K562 (cell line): ENCODE results near the gene PCDHGB5. TPM values are rescaled to one million over a fixed set of nuclear protein-coding genes. Genes with fewer than 3 reads are reported as not detected.

Experiments
- ATAC-seq: fragments of 200-7000 bp; cut with Tn5 transposase; 3 replicates; pipeline ENCODE4 v1.9.1; 2020; ENCODE audit warnings: moderate library complexity
- BruUV-seq: library from RNA; stranded (reverse); fragments of 400-500 nt; replicated peaks from 2 replicates; lab custom pipeline; 2021; lab: Mats Ljungman, UMichigan
- CTCF ChIA-PET: fragments of 300-600 bp; formaldehyde crosslinking; extraction: SDS; loops from one replicate; lab custom pipeline; 2021; ENCODE audit warnings: low intra/inter-chr PET ratio; lab: Yijun Ruan, JAX
- POLR2A ChIA-PET: fragments of 300-600, 350-650 bp; sonication (Branson Sonifier 250); formaldehyde crosslinking; extraction: SDS; loops from one replicate; lab custom pipeline; 2021; ENCODE audit warnings: antibody characterized with exemption, inconsistent platforms; lab: Yijun Ruan, JAX
- DNase-seq, 4 experiments: peaks; one replicate each; pipeline versions ENCODE4 v3.0.0 to v3.0.0-alpha.2; 2011 to 2018; ENCODE audit warnings: low spot score in 3 of 4, mixed read lengths in 3 of 4; ENCODE audit errors: extremely low read depth in 1 of 4
- FAIRE-seq: peaks from 2 replicates; lab custom pipeline; 2011; peaks lifted over from hg19 to GRCh38; lab: Jason Lieb, UNC
- H2AFZ ChIP-seq: 2 replicates; pipeline ENCODE4 v1.6.0; 2011; ENCODE audit warnings: low read depth, low read length, control low read depth, inconsistent platforms
- H3K27ac ChIP-seq: fragments of 200-600 bp; 3 replicates; pipeline ENCODE4 v1.8.0; 2011; ENCODE audit warnings: low read depth, mild to moderate bottlenecking, control low read depth, inconsistent platforms, low read length, moderate library complexity, mixed read lengths; ENCODE audit errors: extremely low read depth
- H3K27me3 ChIP-seq, 2 experiments: fragments of 300-600 bp in 1 of 2; 2 replicates in 1 of 2; 3 replicates in 1 of 2; pipeline versions ENCODE4 v1.6.0 to v1.8.0; 2011; ENCODE audit warnings: inconsistent platforms in 2 of 2, low read length in 2 of 2, mild to moderate bottlenecking in 1 of 2, mixed read lengths in 1 of 2, moderate library complexity in 1 of 2; ENCODE audit not compliant: control insufficient read depth in 2 of 2, insufficient read depth in 2 of 2
- H3K36me3 ChIP-seq: fragments of 300-600 bp; 3 replicates; pipeline ENCODE4 v1.8.0; 2011; ENCODE audit warnings: mild to moderate bottlenecking, low read length, inconsistent platforms; ENCODE audit not compliant: control insufficient read depth, insufficient read depth
- H3K4me1 ChIP-seq, 2 experiments: fragments of 200-600 bp in 1 of 2; replicated peaks in 1 of 2; 2 replicates in 1 of 2; 3 replicates in 1 of 2; pipeline versions ENCODE4 v1.5.1 to v1.8.0; 2011; ENCODE audit warnings: inconsistent platforms in 2 of 2, low read length in 2 of 2, mild to moderate bottlenecking in 1 of 2, mixed read lengths in 1 of 2, moderate library complexity in 1 of 2; ENCODE audit not compliant: control insufficient read depth in 2 of 2, insufficient read depth in 2 of 2
- H3K4me2 ChIP-seq: 2 replicates; pipeline ENCODE4 v1.6.1; 2011; ENCODE audit warnings: low read length, control low read depth, inconsistent platforms, mixed read lengths; ENCODE audit not compliant: insufficient read depth
- H3K4me3 ChIP-seq: fragments of 200-600 bp; sonication (generic), shearing (Covaris generic); 2 replicates; pipeline ENCODE4 v1.5.1; 2016; ENCODE audit warnings: control low read depth, inconsistent platforms
- H3K79me2 ChIP-seq: fragments of 200-600 bp; 3 replicates; pipeline ENCODE4 v1.8.0; 2011; ENCODE audit warnings: low read length, inconsistent platforms; ENCODE audit not compliant: control insufficient read depth, insufficient read depth
- H3K9ac ChIP-seq, 2 experiments: 2 replicates each; pipeline versions ENCODE4 v1.6.0 to v1.6.1; 2011; ENCODE audit warnings: low read depth in 2 of 2, low read length in 2 of 2, control low read depth in 1 of 2, inconsistent platforms in 1 of 2, mild to moderate bottlenecking in 1 of 2, mixed read lengths in 1 of 2; ENCODE audit not compliant: insufficient read depth in 1 of 2
- H3K9me1 ChIP-seq: one replicate; pipeline ENCODE4 v1.6.0; 2011; ENCODE audit warnings: inconsistent platforms, mild to moderate bottlenecking, low read length, moderate library complexity; ENCODE audit not compliant: control insufficient read depth, insufficient read depth
- H3K9me3 ChIP-seq: replicated peaks from 2 replicates; pipeline ENCODE4 v1.5.1; 2011; ENCODE audit warnings: low read depth, low read length, inconsistent platforms; ENCODE audit not compliant: control insufficient read depth, insufficient read depth
- H4K20me1 ChIP-seq: replicated peaks from 2 replicates; pipeline ENCODE4 v1.6.1; 2011; ENCODE audit warnings: low read length, inconsistent platforms, mixed read lengths; ENCODE audit not compliant: control insufficient read depth, insufficient read depth
- WGBS: fragments of 100-300 bp; shearing (Covaris generic); methylation state at CpG from one replicate; pipeline ENCODE4 v1.1.6; 2016; ENCODE audit warnings: low coverage, mixed read lengths; ENCODE audit not compliant: insufficient coverage; ENCODE audit errors: missing lambda C conversion rate; 5-methylcytosine and 5-hydroxymethylcytosine counted together
- in situ Hi-C: fragments of 300-500 bp; cut with MboI; formaldehyde crosslinking; loops from 4 replicates; pipeline ENCODE4 v1.15.0; 2018; ENCODE audit warnings: inconsistent platforms, mixed read lengths
- intact Hi-C: fragments of 100-400 bp; cut with micrococcal nuclease; formaldehyde crosslinking; loops from 2 replicates; pipeline ENCODE4 v1.14.2; 2022
- polyA plus RNA-seq, 8 experiments: library from polyadenylated mRNA; depleted of rRNA in 4 of 8; stranded (reverse) in 5 of 8; unstranded in 3 of 8; fragments of >200 nt; fragmentation: Nextera tagmentation in 2 of 8; fragmentation: Illumina TruSeq in 1 of 8; extraction: Ambion mirVana in 2 of 8; extraction: Trizol in 1 of 8; gene quantifications; 2 replicates each; pipeline versions ENCODE4 v1.2.1 to v1.2.3, GENCODE V29; 2011 to 2014; ENCODE audit warnings: inconsistent platforms in 1 of 8, missing spikeins in 1 of 8
- total RNA-seq, 7 experiments: library from RNA; depleted of rRNA in 6 of 7; stranded (reverse); fragments of >200 nt in 6 of 7; fragmentation: Illumina TruSeq in 2 of 7; extraction: Trizol in 2 of 7; gene quantifications; 2 replicates each; pipeline versions ENCODE4 v1.2.1 to v1.2.3, GENCODE V29; 2011 to 2021; ENCODE audit warnings: low replicate concordance in 1 of 7
- TF ChIP-seq, protein P1 (sequence below): sonication (generic); formaldehyde crosslinking; IDR thresholded peaks from 2 replicates; pipeline ENCODE4 v1.8.1; 2023; ENCODE audit warnings: mild to moderate bottlenecking, missing genetic modification reagents
- TF ChIP-seq, protein P2 (sequence below): sonication (generic); formaldehyde crosslinking; IDR thresholded peaks from 2 replicates; pipeline ENCODE4 v1.8.0; 2022; ENCODE audit warnings: missing genetic modification reagents, mild to moderate bottlenecking, borderline replicate concordance
- TF ChIP-seq, protein P3 (sequence below), 2 experiments: IDR thresholded peaks; 2 replicates each; pipeline ENCODE4 v1.6.1; 2011; ENCODE audit warnings: borderline replicate concordance in 1 of 2, control low read depth in 1 of 2, low read depth in 1 of 2, low read length in 1 of 2, mild to moderate bottlenecking in 1 of 2, mixed read lengths in 1 of 2, moderate library complexity in 1 of 2; ENCODE audit not compliant: insufficient read depth in 1 of 2, insufficient read length in 1 of 2, poor library complexity in 1 of 2, severe bottlenecking in 1 of 2; ENCODE audit errors: extremely low read depth in 1 of 2

Gene PCDHGB5
- total and polyA plus RNA-seq, 9 of the 15 experiments (the other 6 are each of a cell fraction or from before 2014, with no cell fraction given), result 0.05 to 0.29 (median 0.12) TPM; not detected in 2

DNA sequence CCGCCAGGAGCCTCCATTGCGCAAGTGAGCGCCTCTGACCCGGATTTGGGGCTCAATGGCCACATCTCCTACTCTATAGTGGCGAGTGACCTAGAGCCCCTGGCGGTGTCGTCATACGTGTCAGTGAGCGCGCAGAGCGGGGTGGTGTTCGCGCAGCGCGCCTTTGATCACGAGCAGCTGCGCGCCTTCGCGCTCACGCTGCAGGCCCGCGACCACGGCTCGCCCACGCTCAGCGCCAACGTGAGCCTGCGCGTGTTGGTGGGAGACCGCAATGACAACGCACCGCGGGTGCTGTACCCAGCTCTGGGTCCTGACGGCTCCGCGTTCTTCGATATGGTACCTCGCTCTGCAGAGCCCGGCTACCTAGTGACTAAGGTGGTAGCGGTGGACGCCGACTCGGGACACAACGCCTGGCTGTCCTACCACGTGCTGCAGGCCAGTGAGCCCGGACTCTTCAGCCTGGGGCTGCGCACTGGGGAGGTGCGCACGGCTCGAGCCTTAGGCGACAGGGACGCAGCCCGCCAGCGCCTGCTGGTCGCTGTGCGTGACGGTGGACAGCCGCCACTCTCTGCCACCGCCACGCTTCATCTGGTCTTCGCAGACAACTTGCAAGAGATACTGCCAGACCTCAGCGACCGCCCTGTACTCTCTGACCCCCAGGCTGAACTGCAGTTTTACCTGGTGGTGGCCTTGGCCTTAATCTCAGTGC is 12.0 kb downstream of the PCDHGB5 start:
- ChIA-PET CTCF (no interaction called here), POLR2A (no interaction called here)

More for the DNA sequence above, 12.0 kb downstream of the PCDHGB5 start:
- intact Hi-C loops, result loop anchor here (5.0 kb wide), 1 partner anchor 113 kb away; no protein-coding TSS in a partner anchor
- H3K27ac ChIP-seq, result no peak overlapping the region
- TF ChIP-seq, protein P1, sequence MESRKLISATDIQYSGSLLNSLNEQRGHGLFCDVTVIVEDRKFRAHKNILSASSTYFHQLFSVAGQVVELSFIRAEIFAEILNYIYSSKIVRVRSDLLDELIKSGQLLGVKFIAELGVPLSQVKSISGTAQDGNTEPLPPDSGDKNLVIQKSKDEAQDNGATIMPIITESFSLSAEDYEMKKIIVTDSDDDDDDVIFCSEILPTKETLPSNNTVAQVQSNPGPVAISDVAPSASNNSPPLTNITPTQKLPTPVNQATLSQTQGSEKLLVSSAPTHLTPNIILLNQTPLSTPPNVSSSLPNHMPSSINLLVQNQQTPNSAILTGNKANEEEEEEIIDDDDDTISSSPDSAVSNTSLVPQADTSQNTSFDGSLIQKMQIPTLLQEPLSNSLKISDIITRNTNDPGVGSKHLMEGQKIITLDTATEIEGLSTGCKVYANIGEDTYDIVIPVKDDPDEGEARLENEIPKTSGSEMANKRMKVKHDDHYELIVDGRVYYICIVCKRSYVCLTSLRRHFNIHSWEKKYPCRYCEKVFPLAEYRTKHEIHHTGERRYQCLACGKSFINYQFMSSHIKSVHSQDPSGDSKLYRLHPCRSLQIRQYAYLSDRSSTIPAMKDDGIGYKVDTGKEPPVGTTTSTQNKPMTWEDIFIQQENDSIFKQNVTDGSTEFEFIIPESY, result peak; percentile 41; the same call in 1 of the 2 replicates
- TF ChIP-seq, protein P2, sequence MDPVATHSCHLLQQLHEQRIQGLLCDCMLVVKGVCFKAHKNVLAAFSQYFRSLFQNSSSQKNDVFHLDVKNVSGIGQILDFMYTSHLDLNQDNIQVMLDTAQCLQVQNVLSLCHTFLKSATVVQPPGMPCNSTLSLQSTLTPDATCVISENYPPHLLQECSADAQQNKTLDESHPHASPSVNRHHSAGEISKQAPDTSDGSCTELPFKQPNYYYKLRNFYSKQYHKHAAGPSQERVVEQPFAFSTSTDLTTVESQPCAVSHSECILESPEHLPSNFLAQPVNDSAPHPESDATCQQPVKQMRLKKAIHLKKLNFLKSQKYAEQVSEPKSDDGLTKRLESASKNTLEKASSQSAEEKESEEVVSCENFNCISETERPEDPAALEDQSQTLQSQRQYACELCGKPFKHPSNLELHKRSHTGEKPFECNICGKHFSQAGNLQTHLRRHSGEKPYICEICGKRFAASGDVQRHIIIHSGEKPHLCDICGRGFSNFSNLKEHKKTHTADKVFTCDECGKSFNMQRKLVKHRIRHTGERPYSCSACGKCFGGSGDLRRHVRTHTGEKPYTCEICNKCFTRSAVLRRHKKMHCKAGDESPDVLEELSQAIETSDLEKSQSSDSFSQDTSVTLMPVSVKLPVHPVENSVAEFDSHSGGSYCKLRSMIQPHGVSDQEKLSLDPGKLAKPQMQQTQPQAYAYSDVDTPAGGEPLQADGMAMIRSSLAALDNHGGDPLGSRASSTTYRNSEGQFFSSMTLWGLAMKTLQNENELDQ, result no peak
- TF ChIP-seq, protein P3, sequence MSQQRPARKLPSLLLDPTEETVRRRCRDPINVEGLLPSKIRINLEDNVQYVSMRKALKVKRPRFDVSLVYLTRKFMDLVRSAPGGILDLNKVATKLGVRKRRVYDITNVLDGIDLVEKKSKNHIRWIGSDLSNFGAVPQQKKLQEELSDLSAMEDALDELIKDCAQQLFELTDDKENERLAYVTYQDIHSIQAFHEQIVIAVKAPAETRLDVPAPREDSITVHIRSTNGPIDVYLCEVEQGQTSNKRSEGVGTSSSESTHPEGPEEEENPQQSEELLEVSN (IDR thresholded peaks at IDR 0.05; ENCODE audit: borderline replicate concordance in 1 of 2, extremely low read depth in 1 of 2, insufficient read depth in 1 of 2, insufficient read length in 1 of 2, low read depth in 1 of 2, low read length in 1 of 2, poor library complexity in 1 of 2, severe bottlenecking in 1 of 2), result peak in 1 of 2 experiments; percentile 3
- no peaks in the 10 kb centered on the region for H3K79me2 ChIP-seq
- peaks cover 7 to 31% of the 10 kb centered on the region in 2 experiments; a peak in 4 of 5 replicates for H3K27me3 ChIP-seq
- in situ Hi-C loops, result no loop called here
- WGBS, result 45% methylated on average over 44 of the region's 64 CpGs
- no peaks in the 10 kb centered on the region for H3K9me1 ChIP-seq
- H3K4me1 ChIP-seq, result peaks cover 0 to 20% of the 10 kb centered on the region in 2 experiments; a peak in 2 of 5 replicates
- FAIRE-seq, result no peak
- no peak overlapping the region for H3K4me3 ChIP-seq
- no peak for DNase-seq
- ATAC-seq, result no peak
- no peak overlapping the region for H3K4me2 ChIP-seq
- no peaks in the 10 kb centered on the region for H3K36me3 ChIP-seq
- BruUV-seq, result no TSS peak
- no peak overlapping the region for H2AFZ ChIP-seq
- no peaks in the 10 kb centered on the region; the same call in 1 of the 2 replicates for H3K9me3 ChIP-seq
- H3K9ac ChIP-seq, result no peak overlapping the region
- no peaks in the 10 kb centered on the region for H4K20me1 ChIP-seq
